ENCODE measurements around the gene PAX5.

The PAX5 gene

DNA sequence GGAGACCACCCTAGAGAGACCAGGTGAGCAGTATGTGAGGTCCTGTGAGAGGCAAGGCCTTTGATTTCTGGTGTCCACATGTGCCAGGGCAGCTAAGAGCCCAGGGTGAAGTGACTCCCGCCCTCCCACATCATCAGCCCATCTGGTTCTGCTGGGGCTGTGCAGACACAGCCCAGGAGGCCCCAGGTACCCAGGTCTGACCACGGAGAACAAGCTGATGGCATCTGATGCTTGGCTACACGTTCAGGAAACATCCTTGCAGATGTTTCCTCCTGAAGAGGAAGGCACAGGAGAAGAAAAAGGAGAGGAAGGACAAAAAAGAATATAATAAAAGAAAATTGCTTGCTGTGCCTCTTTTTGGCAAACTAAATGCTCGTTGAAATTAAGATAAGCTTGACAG is 225.8 kb downstream of the PAX5 start:
- DNase-seq (ENCODE audit: low read depth in 2 of 2): no peak

DNA sequence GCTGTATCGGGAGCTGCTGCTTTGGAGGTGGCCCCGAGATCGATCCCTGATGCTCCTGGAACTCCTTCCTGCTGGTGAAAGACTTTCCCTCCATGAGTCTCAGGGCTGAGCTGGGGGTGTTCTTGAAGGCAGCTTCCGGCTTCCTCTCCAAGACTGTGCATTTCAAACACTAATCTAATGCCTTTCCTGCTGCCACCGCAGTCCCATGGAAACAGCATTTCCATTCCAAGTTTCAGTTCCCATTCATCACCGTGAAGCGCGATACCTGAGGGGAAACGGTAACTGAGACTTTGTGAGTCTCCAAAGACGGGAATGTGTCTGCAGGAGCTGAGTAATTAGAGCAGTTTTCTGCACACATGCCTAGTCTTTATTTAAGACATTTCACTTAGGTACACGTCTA is 230.1 kb downstream of the PAX5 start:
- no peak for DNase-seq (ENCODE audit: low read depth in 2 of 2)

DNA sequence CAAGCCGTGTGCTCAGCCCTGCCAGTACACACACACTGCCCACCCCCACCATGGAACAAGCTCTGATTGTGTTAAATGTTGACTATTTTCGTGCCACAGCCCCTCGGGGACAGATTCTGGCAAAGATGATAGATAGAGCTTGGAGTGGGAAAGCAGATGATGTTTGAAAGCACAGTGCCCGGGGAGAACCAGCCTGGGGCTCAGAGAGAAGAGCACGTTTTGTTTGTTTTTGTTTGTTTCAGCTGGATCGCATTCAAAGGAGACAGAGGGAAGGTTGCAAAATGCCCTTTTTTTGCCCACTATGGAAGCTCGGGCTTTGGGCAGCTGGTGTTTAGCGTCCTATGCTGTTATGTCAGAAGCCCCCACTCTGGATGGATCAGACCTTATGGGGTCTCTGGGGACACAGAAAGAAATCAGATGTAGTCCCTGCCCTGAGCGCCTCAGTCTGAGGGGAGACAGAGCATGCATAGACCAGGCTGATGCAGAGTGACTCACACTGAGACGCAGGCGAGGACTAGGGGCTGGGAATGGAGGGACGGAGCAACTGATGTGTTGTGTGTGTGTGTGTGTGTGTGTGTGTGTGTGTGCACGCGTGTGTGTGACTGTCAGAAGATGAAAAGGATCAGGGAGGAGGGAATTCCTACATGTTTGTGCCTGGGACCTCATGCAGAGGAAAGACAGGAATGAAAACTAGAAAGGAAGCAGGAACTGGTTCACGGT is 231.7 kb downstream of the PAX5 start:
- no peak for DNase-seq (ENCODE audit: low read depth in 2 of 2)

DNA sequence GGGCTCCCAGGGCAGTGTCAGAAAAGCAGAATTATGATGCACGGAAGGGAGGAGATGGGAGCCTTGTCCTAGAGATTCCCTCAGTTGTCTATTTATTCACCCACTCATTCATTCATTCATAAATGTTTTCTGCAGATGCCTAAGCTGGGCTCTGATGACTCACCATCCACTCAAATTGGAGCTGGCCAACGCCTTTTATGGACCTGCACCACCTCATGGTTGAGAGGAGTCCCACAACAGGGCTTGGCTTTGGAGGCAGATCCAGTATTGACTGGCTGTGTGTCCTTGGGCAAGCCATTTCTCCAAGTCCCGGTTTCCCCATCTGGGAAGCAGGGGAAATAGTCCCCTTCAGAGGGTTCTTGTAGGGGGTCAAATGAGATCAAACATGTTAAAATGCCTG is 233.6 kb downstream of the PAX5 start:
- no peak for DNase-seq (ENCODE audit: low read depth in 2 of 2)

DNA sequence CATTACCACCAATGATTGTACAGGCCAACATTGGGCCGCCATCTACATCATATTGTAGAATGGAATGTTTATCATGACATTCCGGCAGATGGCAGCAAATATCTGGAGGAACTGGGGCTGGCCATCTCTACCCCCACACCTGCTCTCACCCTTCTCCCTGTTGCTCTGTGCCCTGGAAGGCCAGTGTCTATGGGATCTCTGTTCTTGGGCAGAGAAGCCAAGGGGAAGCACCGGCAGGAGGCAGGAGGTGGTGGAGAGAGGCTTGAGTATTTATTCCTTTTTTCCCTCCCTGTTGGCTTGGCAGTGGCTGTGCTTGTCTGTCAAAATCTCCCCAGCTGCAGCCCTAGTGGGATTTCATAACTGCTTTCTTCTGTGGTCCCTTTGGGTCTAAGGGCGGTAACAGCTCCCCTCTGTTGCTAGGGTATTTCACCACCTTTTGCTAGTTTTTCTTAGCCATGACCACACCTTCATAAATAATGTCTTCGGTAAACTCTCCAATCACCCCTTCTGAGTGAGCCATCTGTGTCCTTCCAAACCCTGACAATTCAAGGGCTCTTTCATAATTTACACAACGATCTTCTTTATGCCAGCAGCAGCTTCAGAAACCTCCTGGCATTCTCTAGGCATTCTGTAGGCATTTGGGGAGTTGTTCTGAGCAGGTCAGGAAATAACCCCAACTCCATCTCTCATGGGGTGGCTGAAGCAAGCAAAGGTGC is 235.6 kb downstream of the PAX5 start:
- DNase-seq (ENCODE audit: low read depth in 2 of 2): no peak

DNA sequence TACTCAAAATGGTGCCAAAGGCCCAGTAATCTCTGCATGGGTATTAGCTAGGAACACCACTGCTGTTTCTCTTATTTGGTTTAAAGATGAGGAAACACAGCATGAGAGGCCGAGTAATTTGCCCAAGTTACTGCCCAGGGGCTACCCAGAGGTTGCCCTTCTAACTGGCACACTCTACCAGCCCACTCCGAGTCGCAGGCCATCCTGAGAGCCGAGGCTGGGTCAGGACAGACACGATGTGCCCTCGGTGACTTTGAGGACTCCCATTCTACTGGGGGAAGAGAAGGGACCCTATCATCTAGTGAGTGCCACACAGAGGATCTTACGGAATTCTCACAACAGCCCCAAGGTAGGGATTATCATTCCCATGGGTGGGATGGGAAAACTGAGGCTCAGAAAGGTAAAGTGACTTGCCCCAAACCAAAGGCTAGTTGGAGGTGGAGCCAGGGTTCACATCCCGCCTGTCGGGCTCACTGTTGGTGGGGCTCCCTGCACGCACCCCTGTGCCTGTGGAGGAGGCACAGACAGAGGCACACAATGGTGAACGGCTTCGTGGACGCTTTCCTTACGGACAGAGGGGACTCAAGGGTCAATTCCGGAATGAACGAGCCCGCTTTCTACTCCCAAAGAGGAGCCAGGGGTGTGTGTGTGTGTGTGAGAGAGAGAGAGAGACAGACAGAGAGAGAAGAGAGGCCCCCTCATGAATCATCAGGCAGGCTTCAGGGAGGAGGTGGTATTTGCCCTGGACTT is 236.4 kb downstream of the PAX5 start:
- no peak for DNase-seq (ENCODE audit: low read depth in 2 of 2)

DNA sequence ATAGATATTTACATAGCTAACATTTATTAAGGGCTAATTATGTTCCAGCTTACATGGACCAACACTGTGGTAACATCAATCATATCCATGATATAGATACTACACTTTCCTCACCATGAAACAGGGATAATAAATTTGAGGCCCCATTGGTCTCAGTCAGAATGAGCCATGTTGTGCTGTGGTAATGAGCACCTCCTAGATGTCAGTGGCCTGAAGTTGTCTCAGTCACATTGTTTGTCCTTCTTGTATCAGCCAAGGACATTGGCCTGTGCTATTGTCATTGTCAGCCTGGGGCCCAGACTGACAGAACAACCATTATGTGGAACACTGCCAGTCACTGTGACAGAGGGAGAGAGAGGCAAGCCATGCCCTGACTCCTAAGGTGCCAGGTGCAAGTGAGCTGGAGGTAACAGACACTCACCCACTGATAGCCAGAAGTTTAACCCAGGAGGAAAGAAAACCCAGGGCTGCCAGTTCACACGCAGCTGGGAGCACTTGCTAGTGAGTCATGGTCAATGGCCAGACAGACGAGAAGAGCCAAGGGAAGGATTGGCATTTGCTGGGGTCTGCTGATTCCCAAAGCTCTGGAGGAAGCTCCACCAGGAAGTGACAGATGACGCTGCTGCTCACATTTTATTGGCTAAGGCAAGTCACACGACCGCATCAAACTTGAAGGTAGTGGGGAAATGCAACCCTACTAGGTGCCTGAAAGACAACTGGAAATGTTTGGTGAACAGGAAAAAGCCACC is 237.2 kb downstream of the PAX5 start:
- no peak for DNase-seq (ENCODE audit: low read depth in 2 of 2)

DNA sequence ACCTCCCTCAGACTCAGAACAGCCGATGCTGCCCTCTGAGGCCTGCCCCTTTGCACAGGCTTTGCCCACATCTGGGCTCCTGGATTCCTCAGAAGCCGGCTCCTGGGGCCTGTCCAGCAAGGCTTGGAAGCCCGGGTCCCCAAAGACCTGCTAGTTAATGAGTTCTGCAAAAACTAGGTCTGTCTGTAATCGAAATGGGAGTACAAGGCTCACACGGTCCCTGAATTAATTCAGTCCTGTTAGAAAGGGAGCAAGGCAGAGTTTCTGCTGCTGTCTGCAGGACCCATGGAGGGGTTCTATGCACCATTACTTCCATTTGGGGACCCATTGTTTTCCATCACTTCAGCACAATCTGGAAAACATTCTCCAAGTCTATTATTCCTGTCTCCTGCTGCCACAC is 239.6 kb downstream of the PAX5 start:
- DNase-seq (ENCODE audit: low read depth in 2 of 2): no peak

DNA sequence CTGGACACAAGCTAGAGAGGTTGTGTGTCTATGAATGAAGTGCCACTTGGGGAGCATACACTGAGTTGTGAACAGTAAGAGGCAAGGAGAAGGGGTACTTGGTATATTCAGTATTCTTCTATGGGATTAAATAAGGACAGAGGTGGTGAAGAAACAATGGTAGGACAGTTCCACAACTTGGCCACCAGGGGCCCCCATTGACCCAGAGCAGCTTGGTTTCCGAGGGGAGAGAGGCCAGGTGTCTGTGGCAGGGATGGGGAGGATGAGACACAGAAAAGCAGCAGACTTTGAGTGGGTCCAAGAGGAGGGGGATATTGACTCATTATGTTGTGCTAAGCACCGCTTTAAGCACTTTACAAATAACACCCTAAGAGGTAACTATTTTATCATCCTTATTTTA is 240.8 kb downstream of the PAX5 start:
- no peak for DNase-seq (ENCODE audit: low read depth in 2 of 2)

DNA sequence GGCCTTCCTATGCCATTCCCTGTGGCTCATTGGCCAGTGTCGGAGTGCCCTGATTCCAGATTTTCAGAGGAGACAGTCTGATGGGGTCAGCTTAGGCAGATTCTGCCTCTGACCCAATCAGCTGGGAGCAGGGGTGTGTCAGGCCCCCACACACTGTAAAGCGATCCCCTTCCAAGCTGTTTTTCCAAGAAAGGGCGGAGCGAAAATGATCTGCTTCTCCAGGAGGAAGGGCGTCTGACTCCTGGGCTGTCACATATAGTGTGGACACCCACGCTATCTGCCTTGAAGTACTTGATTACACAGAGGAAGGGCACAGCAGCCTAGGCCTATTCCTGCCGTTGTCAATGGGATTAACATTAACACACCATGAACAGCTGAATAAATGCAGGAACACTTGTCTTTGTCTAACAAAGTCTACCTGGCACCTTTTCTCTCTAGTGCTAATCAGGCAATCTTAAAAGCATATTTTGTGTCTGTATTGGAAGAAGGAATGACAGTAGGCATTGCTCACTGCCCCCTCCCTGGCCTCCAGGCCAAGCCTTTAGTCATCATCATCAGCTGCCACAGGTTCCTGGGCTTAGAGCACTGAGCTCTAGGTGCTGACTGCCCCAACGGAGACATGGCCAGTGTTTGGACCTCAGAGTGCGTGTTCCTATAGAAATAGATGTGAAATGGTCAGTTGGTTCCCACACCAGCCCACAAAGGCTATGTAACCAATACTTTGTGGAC is 242.7 kb downstream of the PAX5 start:
- no peak for DNase-seq (ENCODE audit: low read depth in 2 of 2)

DNA sequence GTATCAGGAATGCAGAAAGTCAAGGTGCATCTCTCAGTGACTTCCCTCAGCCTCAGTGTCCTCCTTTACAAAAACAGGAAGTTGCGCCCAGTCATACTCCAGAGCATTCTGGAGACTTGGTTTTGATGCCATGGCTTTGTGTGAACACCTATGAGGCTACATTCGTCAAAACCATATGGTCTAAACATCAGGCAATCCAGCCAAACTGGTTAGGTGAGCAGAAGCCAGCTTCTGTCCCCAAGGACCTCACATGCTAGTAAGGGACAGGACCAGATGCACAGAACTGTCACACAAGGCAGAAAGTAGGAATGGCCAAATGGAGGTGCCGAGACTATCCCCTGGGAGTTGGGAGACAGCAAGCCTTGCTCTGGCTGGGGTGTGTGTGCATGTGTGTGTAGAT is 244.2 kb downstream of the PAX5 start:
- no peak for DNase-seq (ENCODE audit: low read depth in 2 of 2)

DNA sequence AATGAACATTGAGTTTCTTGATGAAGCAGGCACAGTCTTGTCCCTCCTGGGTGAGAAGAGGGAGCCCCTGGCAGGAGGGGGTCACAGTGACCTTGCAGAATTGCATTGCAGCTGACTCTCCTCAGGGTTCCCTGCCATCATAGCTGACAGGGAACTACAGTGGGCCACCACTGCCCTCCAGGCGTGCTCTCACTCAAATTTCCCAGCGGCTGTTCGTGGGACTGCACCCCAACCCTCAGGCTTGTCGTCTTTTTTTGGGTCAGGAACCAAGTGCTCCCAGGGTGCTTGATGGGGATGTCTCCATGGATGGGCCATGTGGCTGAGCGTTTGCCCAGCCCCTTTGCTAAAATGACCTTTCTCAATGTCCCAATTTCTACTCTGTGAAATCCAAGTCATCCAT is 245.5 kb downstream of the PAX5 start:
- no peak for DNase-seq (ENCODE audit: low read depth in 2 of 2)

DNA sequence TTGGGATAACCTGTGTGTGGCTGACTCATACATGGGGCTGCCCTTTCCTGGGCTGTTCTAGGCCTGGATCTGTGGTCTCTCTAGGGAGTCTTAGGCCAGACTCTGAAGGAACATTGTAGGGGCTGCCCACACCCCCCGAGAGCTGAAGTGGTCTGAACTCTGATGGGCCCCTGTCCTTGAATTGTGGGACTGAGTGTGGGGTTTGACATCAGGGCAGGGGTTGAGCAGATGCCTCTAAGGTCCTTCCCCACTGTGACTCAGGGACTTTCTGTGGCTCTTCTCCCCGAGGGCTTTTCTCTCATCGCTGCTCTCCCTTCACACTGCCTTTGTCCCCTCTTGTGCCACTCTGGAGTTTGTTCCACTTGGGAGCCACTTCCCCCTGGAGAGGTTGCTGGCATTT is 246.4 kb downstream of the PAX5 start:
- no peak for DNase-seq (ENCODE audit: low read depth in 2 of 2)
